Ovary (tissue), 3 donors: Measurements from ENCODE around the gene LRRC61.
"Not testable (repeated sequence)": the region's sequence is repeated elsewhere in the genome, so short reads cannot be mapped to it uniquely, and the experiment has no call there.

Experiments
- EP300 ChIP-seq: sonication (generic); formaldehyde crosslinking; IDR thresholded peaks from one replicate; pipeline ENCODE4 v1.6.1; 2017; ENCODE audit warnings: antibody characterized with exemption
- POLR2A ChIP-seq: fragments of 450-650 bp; IDR thresholded peaks from one replicate; pipeline ENCODE4 v1.6.1; 2017; ENCODE audit warnings: antibody characterized with exemption, mild to moderate bottlenecking, moderate library complexity
- TF ChIP-seq, protein P1 (sequence below), 3 donors: fragments of 450-650 bp in 2 of 3; fragments of 200-600 bp in 1 of 3; IDR thresholded peaks; one replicate each; pipeline versions ENCODE4 v1.5.1 to v1.8.0; 2016 to 2022; ENCODE audit warnings: antibody characterized with exemption in 3 of 3, mild to moderate bottlenecking in 1 of 3
- donor health status: DM: no; HTN: no; CAD: no.

GRCh38 chr7:150295614-150296013 lies 27.5 kb upstream of the LRRC61 start:
- not testable (repeated sequence) for TF ChIP-seq POLR2A, EP300
- TF ChIP-seq, protein P1, sequence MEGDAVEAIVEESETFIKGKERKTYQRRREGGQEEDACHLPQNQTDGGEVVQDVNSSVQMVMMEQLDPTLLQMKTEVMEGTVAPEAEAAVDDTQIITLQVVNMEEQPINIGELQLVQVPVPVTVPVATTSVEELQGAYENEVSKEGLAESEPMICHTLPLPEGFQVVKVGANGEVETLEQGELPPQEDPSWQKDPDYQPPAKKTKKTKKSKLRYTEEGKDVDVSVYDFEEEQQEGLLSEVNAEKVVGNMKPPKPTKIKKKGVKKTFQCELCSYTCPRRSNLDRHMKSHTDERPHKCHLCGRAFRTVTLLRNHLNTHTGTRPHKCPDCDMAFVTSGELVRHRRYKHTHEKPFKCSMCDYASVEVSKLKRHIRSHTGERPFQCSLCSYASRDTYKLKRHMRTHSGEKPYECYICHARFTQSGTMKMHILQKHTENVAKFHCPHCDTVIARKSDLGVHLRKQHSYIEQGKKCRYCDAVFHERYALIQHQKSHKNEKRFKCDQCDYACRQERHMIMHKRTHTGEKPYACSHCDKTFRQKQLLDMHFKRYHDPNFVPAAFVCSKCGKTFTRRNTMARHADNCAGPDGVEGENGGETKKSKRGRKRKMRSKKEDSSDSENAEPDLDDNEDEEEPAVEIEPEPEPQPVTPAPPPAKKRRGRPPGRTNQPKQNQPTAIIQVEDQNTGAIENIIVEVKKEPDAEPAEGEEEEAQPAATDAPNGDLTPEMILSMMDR (IDR thresholded peaks at IDR 0.05) = not testable (repeated sequence)
